Endothelial cell of umbilical vein (primary cell): ENCODE results near the gene ENC1. TPM values are rescaled to one million over a fixed set of nuclear protein-coding genes. Genes with fewer than 3 reads are reported as not detected.

ENCODE experiments used
- Bru-seq: library from RNA; stranded (reverse); fragments of 400-500 nt; gene quantifications from one replicate; lab custom pipeline; 2021; lab: Mats Ljungman, UMichigan
- BruChase-seq, 2 experiments: library from RNA; stranded (reverse); fragments of 400-500 nt; gene quantifications; one replicate each; lab custom pipeline; 2021; lab: Mats Ljungman, UMichigan
- BruUV-seq: library from RNA; stranded (reverse); fragments of 400-500 nt; replicated peaks from 2 replicates; lab custom pipeline; 2021; lab: Mats Ljungman, UMichigan
- CTCF ChIA-PET: fragments of 300-600, 350-600 bp; sonication (Branson Sonifier 250); formaldehyde crosslinking; loops from one replicate; lab custom pipeline; 2021; ENCODE audit warnings: antibody characterized with exemption, inconsistent platforms; lab: Charles Lee
- POLR2A ChIA-PET: fragments of 300-600, 350-600 bp; sonication (Branson Sonifier 250); formaldehyde crosslinking; loops from one replicate; lab custom pipeline; 2021; ENCODE audit warnings: antibody characterized with exemption, inconsistent platforms; lab: Charles Lee
- DNase-seq: peaks from one replicate; pipeline ENCODE4 v3.0.0-alpha.2; 2011; ENCODE audit warnings: low read depth, low spot score
- FAIRE-seq: peaks from 2 replicates; lab custom pipeline; 2011; peaks lifted over from hg19 to GRCh38; lab: Jason Lieb, UNC
- H2AFZ ChIP-seq: 2 replicates; pipeline ENCODE4 v1.6.0; 2012; ENCODE audit warnings: low read depth, low read length, control low read depth, inconsistent platforms
- H3K27ac ChIP-seq: 2 replicates; pipeline ENCODE4 v1.5.1; 2011; ENCODE audit warnings: low read depth, mild to moderate bottlenecking, control low read depth, low read length, moderate library complexity; ENCODE audit not compliant: insufficient read depth
- H3K27me3 ChIP-seq, 2 experiments: 2 replicates each; pipeline versions ENCODE4 v1.6.0 to v1.6.1; 2011; ENCODE audit warnings: low read length in 2 of 2, mixed read lengths in 1 of 2; ENCODE audit not compliant: control insufficient read depth in 2 of 2, insufficient read depth in 2 of 2
- H3K36me3 ChIP-seq, 2 experiments: 2 replicates in 1 of 2; 3 replicates in 1 of 2; pipeline ENCODE4 v1.5.1; 2011; ENCODE audit warnings: low read length in 2 of 2, mild to moderate bottlenecking in 1 of 2, moderate library complexity in 1 of 2; ENCODE audit not compliant: control insufficient read depth in 2 of 2, insufficient read depth in 2 of 2; ENCODE audit errors: extremely low read depth in 1 of 2
- H3K4me1 ChIP-seq: 3 replicates; pipeline ENCODE4 v1.5.1; 2011; ENCODE audit warnings: mild to moderate bottlenecking, low read length; ENCODE audit not compliant: control insufficient read depth, insufficient read depth; ENCODE audit errors: extremely low read depth
- H3K4me2 ChIP-seq: 2 replicates; pipeline ENCODE4 v1.6.1; 2011; ENCODE audit warnings: low read length, control low read depth, mixed read lengths; ENCODE audit not compliant: insufficient read depth
- H3K4me3 ChIP-seq, 3 experiments: fragments of 200-600 bp in 1 of 3; sonication (generic), shearing (Covaris generic) in 1 of 3; replicated peaks in 1 of 3; 2 replicates each; pipeline ENCODE4 v1.5.1; 2011 to 2016; ENCODE audit warnings: control low read depth in 3 of 3, low read length in 3 of 3, mild to moderate bottlenecking in 2 of 3, inconsistent platforms in 1 of 3, low read depth in 1 of 3, moderate library complexity in 1 of 3; ENCODE audit not compliant: insufficient read depth in 1 of 3
- H3K79me2 ChIP-seq: 2 replicates; pipeline ENCODE4 v1.6.0; 2012; ENCODE audit warnings: low read length, inconsistent platforms; ENCODE audit not compliant: control insufficient read depth, insufficient read depth
- H3K9ac ChIP-seq: replicated peaks from 2 replicates; pipeline ENCODE3; 2011; ENCODE audit warnings: low read length, control low read depth; ENCODE audit not compliant: insufficient read depth; ENCODE audit errors: extremely low read depth
- H3K9me1 ChIP-seq: replicated peaks from 3 replicates; pipeline ENCODE4 v1.6.0; 2011; ENCODE audit warnings: mild to moderate bottlenecking, low read length; ENCODE audit not compliant: control insufficient read depth, insufficient read depth; ENCODE audit errors: extremely low read depth
- H3K9me3 ChIP-seq: replicated peaks from 2 replicates; pipeline ENCODE4 v1.5.1; 2012; ENCODE audit warnings: low read length, inconsistent platforms; ENCODE audit not compliant: control insufficient read depth, insufficient read depth
- H4K20me1 ChIP-seq: replicated peaks from 2 replicates; pipeline ENCODE3; 2011; ENCODE audit warnings: mild to moderate bottlenecking, low read length; ENCODE audit not compliant: control insufficient read depth, insufficient read depth; ENCODE audit errors: extremely low read depth
- CTCF ChIP-seq, 2 donors: IDR thresholded peaks; 1 replicate in 1 of 2; 2 replicates in 1 of 2; pipeline ENCODE4 v1.5.1; 2011; ENCODE audit warnings: low read length in 2 of 2, mild to moderate bottlenecking in 2 of 2, moderate library complexity in 2 of 2, control low read depth in 1 of 2, inconsistent platforms in 1 of 2, low read depth in 1 of 2; ENCODE audit not compliant: insufficient read depth in 1 of 2; ENCODE audit errors: extremely low read depth in 1 of 2
- EZH2 ChIP-seq: IDR thresholded peaks from 2 replicates; pipeline ENCODE4 v1.6.1; 2012; ENCODE audit warnings: borderline replicate concordance, low read depth, mild to moderate bottlenecking, moderate library complexity, low read length, inconsistent platforms; ENCODE audit not compliant: severe bottlenecking
- FOS ChIP-seq: IDR thresholded peaks from 2 replicates; pipeline ENCODE4 v1.6.1; 2011; ENCODE audit warnings: mild to moderate bottlenecking, low read length, moderate library complexity, borderline replicate concordance; ENCODE audit not compliant: insufficient read depth
- GATA2 ChIP-seq: IDR thresholded peaks from 2 replicates; pipeline ENCODE4 v1.7.0; 2011; ENCODE audit warnings: low read depth, mild to moderate bottlenecking, moderate library complexity, mixed read lengths, low read length; ENCODE audit not compliant: insufficient read length, insufficient read depth
- JUN ChIP-seq: IDR thresholded peaks from 2 replicates; pipeline ENCODE4 v1.6.1; 2011; ENCODE audit warnings: borderline replicate concordance, low read depth; ENCODE audit not compliant: insufficient read length, insufficient read depth
- MAX ChIP-seq: IDR thresholded peaks from 2 replicates; pipeline ENCODE4 v1.6.1; 2011; ENCODE audit not compliant: insufficient read depth, insufficient read length
- MYC ChIP-seq: IDR thresholded peaks from one replicate; pipeline ENCODE4 v1.6.1; 2011; ENCODE audit warnings: mild to moderate bottlenecking, low read depth, low read length
- POLR2A ChIP-seq: IDR thresholded peaks from 2 replicates; pipeline ENCODE4 v1.6.1; 2012; ENCODE audit warnings: low read depth, mild to moderate bottlenecking, control low read depth, low read length
- POLR2AphosphoS5 ChIP-seq: IDR thresholded peaks from 2 replicates; pipeline ENCODE4 v1.6.1; 2012; ENCODE audit warnings: low read depth, mild to moderate bottlenecking, control low read depth, low read length, moderate library complexity; ENCODE audit not compliant: insufficient read depth
- dilution Hi-C: fragments of 300-500 bp; cut with MboI; formaldehyde crosslinking; loops from one replicate; pipeline ENCODE4 v1.15.0; 2019; ENCODE audit warnings: low sequenced_read_pairs; ENCODE audit not compliant: extremely low pct_ligation_motif_present
- intact Hi-C: fragments of 100-400 bp; cut with micrococcal nuclease; formaldehyde crosslinking; loops from one replicate; pipeline ENCODE4 v1.10.0; 2022
- long read RNA-seq: library from polyadenylated mRNA; stranded (forward); transcript quantifications from one replicate; pipeline ENCODE4 v2.0.0, GENCODE V29; 2021
- polyA minus RNA-seq, 3 experiments: library from RNA; depleted of rRNA, polyadenylated mRNA; stranded (reverse); fragments of >200 nt; gene quantifications; 1 replicate in 1 of 3; 2 replicates in 2 of 3; pipeline ENCODE4 v1.2.3, GENCODE V29; 2011
- polyA plus RNA-seq, 4 experiments: library from polyadenylated mRNA; depleted of rRNA in 3 of 4; stranded (reverse) in 3 of 4; unstranded in 1 of 4; fragments of >200 nt; gene quantifications; 2 replicates each; pipeline versions ENCODE4 v1.2.1 to v1.2.3, GENCODE V29; 2011 to 2012; ENCODE audit warnings: missing spikeins in 1 of 4
- total RNA-seq: library from RNA; stranded (reverse); gene quantifications from 2 replicates; pipeline ENCODE4 v1.2.3, GENCODE V29; 2021

ENC1 gene
- total RNA-seq (42.2 and 53.6 TPM in 2 replicates), polyA plus RNA-seq (53.3 and 59.7 TPM in 2 replicates), polyA minus RNA-seq (116 and 122 TPM in 2 replicates), Bru-seq, nascent RNA (percentile 97 among the genes with signal in this experiment), BruChase-seq, experiment 1, labeled RNA remaining after a 6-hour chase (percentile 91 among the genes with signal in this experiment), BruChase-seq, experiment 2, labeled RNA remaining after a 2-hour chase (percentile 99 among the genes with signal in this experiment)
- polyA plus RNA-seq (2011; cell fraction: cytosol; rRNA removed) = 31.4 and 32.4 TPM in 2 replicates
- 169 and 182 TPM in 2 replicates for polyA plus RNA-seq (2011; cell fraction: nucleus; rRNA removed)
- polyA plus RNA-seq (2012) = 33.7 and 52.2 TPM in 2 replicates
- polyA minus RNA-seq (2011; cell fraction: cytosol; rRNA and poly(A)+ RNA removed) = not detected
- polyA minus RNA-seq (2011; cell fraction: nucleus; rRNA and poly(A)+ RNA removed) = 133 and 151 TPM in 2 replicates
- long read RNA-seq, partial matches to known transcripts = 1 of 13 reads
- long read RNA-seq, other reads (novel, unspliced or antisense) = 12 of 13 reads

DNA sequence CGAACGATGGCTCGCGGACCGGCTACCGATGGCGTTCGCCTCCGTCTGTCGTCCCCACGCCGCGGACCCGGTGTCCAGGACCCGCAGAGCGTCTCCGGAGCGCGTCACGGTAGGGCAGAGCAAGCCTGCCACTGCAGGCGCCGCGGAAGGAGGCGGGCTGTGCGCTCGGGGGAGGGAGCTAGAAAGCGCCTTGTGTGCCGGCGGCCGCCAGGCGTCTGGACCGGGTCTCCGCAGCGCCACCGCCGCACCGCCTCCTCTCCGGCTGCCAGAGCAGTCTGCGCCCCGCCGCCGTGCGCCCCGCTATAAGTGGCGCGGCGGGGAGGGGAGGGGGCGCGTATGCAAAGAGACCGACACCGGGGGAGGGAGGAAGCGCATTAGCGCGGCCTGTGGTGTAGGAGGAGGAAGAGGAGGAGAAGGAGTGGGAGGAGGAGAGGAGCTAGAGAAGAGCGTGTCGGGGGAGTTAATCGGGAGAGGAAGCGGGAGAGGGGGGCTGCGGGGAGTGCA is at the start of gene ENC1:
TSS of gene ENC1 (minus strand) at position 279 of the 504 bp plus-strand sequence. CDS start 4,243 bp downstream, outside the sequence.
- peak within 1 kb of the TSS; percentile 94 for H3K4me2 ChIP-seq
- TF ChIP-seq POLR2A (peak; percentile 99), GATA2 (peak; percentile 12), FOS (peak; percentile 42), MYC (peak; percentile 2), JUN (no peak), EZH2 (no peak), POLR2AphosphoS5 (peak; percentile 99), MAX (no peak), CTCF (IDR thresholded peaks at IDR 0.05; ENCODE audit: extremely low read depth in 1 of 2, insufficient read depth in 1 of 2, low read depth in 1 of 2, low read length in 2 of 2) (peak; percentile 16 to 72)
- FAIRE-seq (peak; percentile 81), DNase-seq (peak; percentile 95)
- intact Hi-C loops = loop anchor here (1.0 to 5.0 kb wide), 8 partner anchors 9 to 389 kb away; no protein-coding TSS in a partner anchor
- BruUV-seq = no TSS peak
- H3K9me3 ChIP-seq = no peaks in the 10 kb centered on the region
- H3K4me3 ChIP-seq = peak within 1 kb of the TSS; percentile 81 to 98 (median 82)
- H3K9ac ChIP-seq = peak within 1 kb of the TSS; percentile 82
- H2AFZ ChIP-seq = peak within 1 kb of the TSS; percentile 30
- no peaks in the 10 kb centered on the region for H3K27me3 ChIP-seq
- CTCF ChIA-PET = interaction anchor here (0.7 to 7.4 kb wide), 50 partner anchors 9 to 738 kb away, joined by 3 to 78 read pairs (median 4); no protein-coding TSS in a partner anchor
- no peaks in the 10 kb centered on the region for H3K9me1 ChIP-seq
- peaks cover 7 to 8% of the 10 kb centered on the region in 2 experiments for H3K36me3 ChIP-seq
- POLR2A ChIA-PET = interaction anchor here (0.5 to 2.7 kb wide), 24 partner anchors 9 to 738 kb away, joined by 3 to 20 read pairs (median 4); partner anchors contain the start of gene HEXB
- no peaks in the 10 kb centered on the region for H4K20me1 ChIP-seq
- peak within 1 kb of the TSS; percentile 91 for H3K27ac ChIP-seq
- H3K4me1 ChIP-seq = peaks cover 54% of the 10 kb centered on the region
- peaks cover 48% of the 10 kb centered on the region for H3K79me2 ChIP-seq
- dilution Hi-C loops = no loop called here
